ENCODE measurements around the gene ZFP91. TPM values are rescaled to one million over a fixed set of nuclear protein-coding genes. Genes with fewer than 3 reads are reported as not detected.

Gene ZFP91
- total and polyA plus RNA-seq, 9 of the 15 experiments (the other 6 are each of a cell fraction or from before 2014, with no cell fraction given): 17.6 to 58.3 (median 34.0) TPM

DNA sequence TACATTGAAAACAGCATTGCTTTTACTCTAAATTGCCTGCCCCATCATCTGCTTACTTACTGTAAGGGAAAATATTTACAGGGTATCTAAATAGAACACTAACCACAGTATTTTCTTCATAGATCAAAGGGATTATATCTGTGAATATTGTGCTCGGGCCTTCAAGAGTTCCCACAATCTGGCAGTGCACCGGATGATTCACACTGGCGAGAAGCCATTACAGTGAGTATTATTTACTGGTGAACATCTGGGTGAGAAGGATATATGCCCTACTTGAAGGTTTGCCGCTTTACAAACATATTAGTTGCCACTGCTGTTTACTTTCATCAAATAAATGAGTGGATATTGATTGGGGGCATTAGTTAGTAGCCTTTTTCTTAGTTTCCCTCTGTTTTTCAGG, 37.7 kb downstream of the ZFP91 start (continued):
- TF ChIP-seq, protein P1, sequence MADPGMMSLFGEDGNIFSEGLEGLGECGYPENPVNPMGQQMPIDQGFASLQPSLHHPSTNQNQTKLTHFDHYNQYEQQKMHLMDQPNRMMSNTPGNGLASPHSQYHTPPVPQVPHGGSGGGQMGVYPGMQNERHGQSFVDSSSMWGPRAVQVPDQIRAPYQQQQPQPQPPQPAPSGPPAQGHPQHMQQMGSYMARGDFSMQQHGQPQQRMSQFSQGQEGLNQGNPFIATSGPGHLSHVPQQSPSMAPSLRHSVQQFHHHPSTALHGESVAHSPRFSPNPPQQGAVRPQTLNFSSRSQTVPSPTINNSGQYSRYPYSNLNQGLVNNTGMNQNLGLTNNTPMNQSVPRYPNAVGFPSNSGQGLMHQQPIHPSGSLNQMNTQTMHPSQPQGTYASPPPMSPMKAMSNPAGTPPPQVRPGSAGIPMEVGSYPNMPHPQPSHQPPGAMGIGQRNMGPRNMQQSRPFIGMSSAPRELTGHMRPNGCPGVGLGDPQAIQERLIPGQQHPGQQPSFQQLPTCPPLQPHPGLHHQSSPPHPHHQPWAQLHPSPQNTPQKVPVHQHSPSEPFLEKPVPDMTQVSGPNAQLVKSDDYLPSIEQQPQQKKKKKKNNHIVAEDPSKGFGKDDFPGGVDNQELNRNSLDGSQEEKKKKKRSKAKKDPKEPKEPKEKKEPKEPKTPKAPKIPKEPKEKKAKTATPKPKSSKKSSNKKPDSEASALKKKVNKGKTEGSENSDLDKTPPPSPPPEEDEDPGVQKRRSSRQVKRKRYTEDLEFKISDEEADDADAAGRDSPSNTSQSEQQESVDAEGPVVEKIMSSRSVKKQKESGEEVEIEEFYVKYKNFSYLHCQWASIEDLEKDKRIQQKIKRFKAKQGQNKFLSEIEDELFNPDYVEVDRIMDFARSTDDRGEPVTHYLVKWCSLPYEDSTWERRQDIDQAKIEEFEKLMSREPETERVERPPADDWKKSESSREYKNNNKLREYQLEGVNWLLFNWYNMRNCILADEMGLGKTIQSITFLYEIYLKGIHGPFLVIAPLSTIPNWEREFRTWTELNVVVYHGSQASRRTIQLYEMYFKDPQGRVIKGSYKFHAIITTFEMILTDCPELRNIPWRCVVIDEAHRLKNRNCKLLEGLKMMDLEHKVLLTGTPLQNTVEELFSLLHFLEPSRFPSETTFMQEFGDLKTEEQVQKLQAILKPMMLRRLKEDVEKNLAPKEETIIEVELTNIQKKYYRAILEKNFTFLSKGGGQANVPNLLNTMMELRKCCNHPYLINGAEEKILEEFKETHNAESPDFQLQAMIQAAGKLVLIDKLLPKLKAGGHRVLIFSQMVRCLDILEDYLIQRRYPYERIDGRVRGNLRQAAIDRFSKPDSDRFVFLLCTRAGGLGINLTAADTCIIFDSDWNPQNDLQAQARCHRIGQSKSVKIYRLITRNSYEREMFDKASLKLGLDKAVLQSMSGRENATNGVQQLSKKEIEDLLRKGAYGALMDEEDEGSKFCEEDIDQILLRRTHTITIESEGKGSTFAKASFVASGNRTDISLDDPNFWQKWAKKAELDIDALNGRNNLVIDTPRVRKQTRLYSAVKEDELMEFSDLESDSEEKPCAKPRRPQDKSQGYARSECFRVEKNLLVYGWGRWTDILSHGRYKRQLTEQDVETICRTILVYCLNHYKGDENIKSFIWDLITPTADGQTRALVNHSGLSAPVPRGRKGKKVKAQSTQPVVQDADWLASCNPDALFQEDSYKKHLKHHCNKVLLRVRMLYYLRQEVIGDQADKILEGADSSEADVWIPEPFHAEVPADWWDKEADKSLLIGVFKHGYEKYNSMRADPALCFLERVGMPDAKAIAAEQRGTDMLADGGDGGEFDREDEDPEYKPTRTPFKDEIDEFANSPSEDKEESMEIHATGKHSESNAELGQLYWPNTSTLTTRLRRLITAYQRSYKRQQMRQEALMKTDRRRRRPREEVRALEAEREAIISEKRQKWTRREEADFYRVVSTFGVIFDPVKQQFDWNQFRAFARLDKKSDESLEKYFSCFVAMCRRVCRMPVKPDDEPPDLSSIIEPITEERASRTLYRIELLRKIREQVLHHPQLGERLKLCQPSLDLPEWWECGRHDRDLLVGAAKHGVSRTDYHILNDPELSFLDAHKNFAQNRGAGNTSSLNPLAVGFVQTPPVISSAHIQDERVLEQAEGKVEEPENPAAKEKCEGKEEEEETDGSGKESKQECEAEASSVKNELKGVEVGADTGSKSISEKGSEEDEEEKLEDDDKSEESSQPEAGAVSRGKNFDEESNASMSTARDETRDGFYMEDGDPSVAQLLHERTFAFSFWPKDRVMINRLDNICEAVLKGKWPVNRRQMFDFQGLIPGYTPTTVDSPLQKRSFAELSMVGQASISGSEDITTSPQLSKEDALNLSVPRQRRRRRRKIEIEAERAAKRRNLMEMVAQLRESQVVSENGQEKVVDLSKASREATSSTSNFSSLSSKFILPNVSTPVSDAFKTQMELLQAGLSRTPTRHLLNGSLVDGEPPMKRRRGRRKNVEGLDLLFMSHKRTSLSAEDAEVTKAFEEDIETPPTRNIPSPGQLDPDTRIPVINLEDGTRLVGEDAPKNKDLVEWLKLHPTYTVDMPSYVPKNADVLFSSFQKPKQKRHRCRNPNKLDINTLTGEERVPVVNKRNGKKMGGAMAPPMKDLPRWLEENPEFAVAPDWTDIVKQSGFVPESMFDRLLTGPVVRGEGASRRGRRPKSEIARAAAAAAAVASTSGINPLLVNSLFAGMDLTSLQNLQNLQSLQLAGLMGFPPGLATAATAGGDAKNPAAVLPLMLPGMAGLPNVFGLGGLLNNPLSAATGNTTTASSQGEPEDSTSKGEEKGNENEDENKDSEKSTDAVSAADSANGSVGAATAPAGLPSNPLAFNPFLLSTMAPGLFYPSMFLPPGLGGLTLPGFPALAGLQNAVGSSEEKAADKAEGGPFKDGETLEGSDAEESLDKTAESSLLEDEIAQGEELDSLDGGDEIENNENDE (IDR thresholded peaks at IDR 0.05; ENCODE audit: low read depth, low read length): no peak
- TF ChIP-seq, protein P2, sequence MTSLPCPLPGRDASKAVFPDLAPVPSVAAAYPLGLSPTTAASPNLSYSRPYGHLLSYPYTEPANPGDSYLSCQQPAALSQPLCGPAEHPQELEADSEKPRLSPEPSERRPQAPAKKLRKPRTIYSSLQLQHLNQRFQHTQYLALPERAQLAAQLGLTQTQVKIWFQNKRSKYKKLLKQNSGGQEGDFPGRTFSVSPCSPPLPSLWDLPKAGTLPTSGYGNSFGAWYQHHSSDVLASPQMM (CRISPR knock-in tag; IDR thresholded peaks at IDR 0.05): no peak
- no peak for TF ChIP-seq RBBP5 (IDR thresholded peaks at IDR 0.05; ENCODE audit: borderline replicate concordance, insufficient read depth, low read length, poor library complexity, severe bottlenecking)
- TF ChIP-seq GTF2A2 (tag; IDR thresholded peaks at IDR 0.05): no peak
- no peak for TF ChIP-seq MEF2D (tag; conservative IDR thresholded peaks at IDR 0.05; ENCODE audit: low read depth)
- no peak for TF ChIP-seq NFXL1 (CRISPR knock-in tag; IDR thresholded peaks at IDR 0.05)
- no peak for TF ChIP-seq BHLHE40 (IDR thresholded peaks at IDR 0.05; ENCODE audit: low read length)

Measured in K562 (cell line).